Keratinocyte (primary cell): ENCODE measurements around the gene SCAF1. TPM values are rescaled to one million over a fixed set of nuclear protein-coding genes. Genes with fewer than 3 reads are reported as not detected.

Source experiments
- DNase-seq: peaks from one replicate; pipeline ENCODE4 v3.0.0-alpha.2; 2011; ENCODE audit warnings: low read depth, missing footprints, low spot score
- FAIRE-seq: peaks from 2 replicates; lab custom pipeline; 2011; peaks lifted over from hg19 to GRCh38; lab: Jason Lieb, UNC
- H2AFZ ChIP-seq: 2 replicates; pipeline ENCODE4 v1.6.0; 2012; ENCODE audit warnings: low read length, control low read depth, inconsistent platforms; ENCODE audit not compliant: control insufficient read depth
- H3K27ac ChIP-seq: 2 replicates; pipeline ENCODE4 v1.5.1; 2011; ENCODE audit warnings: low read length; ENCODE audit not compliant: control insufficient read depth, insufficient read depth
- H3K27me3 ChIP-seq: 3 replicates; pipeline ENCODE4 v1.6.0; 2011; ENCODE audit warnings: low read length; ENCODE audit not compliant: control insufficient read depth, insufficient read depth; ENCODE audit errors: extremely low read depth
- H3K36me3 ChIP-seq, 2 experiments: 2 replicates in 1 of 2; 3 replicates in 1 of 2; pipeline ENCODE4 v1.5.1; 2011; ENCODE audit warnings: low read length in 2 of 2, mild to moderate bottlenecking in 1 of 2; ENCODE audit not compliant: control insufficient read depth in 2 of 2, insufficient read depth in 2 of 2; ENCODE audit errors: extremely low read depth in 1 of 2
- H3K4me1 ChIP-seq: 3 replicates; pipeline ENCODE4 v1.5.1; 2011; ENCODE audit warnings: low read length; ENCODE audit not compliant: control insufficient read depth, insufficient read depth; ENCODE audit errors: extremely low read depth
- H3K4me2 ChIP-seq: 3 replicates; pipeline ENCODE4 v1.6.0; 2011; ENCODE audit warnings: low read depth, low read length; ENCODE audit not compliant: control insufficient read depth, insufficient read depth; ENCODE audit errors: extremely low read depth
- H3K4me3 ChIP-seq, 3 experiments: fragments of 200-600 bp in 1 of 3; sonication (generic) in 1 of 3; 2 replicates in 2 of 3; 3 replicates in 1 of 3; pipeline ENCODE4 v1.5.1; 2011 to 2016; ENCODE audit warnings: low read length in 3 of 3, mild to moderate bottlenecking in 3 of 3, control low read depth in 2 of 3, inconsistent platforms in 1 of 3, low read depth in 1 of 3, mixed read lengths in 1 of 3, mixed run types in 1 of 3, moderate library complexity in 1 of 3; ENCODE audit not compliant: control insufficient read depth in 2 of 3, insufficient read depth in 2 of 3; ENCODE audit errors: extremely low read depth in 1 of 3
- H3K79me2 ChIP-seq: 2 replicates; pipeline ENCODE4 v1.6.0; 2012; ENCODE audit warnings: low read length; ENCODE audit not compliant: control insufficient read depth, insufficient read depth
- H3K9ac ChIP-seq: 3 replicates; pipeline ENCODE4 v1.6.0; 2011; ENCODE audit warnings: low read length; ENCODE audit not compliant: control insufficient read depth, insufficient read depth; ENCODE audit errors: extremely low read depth
- H3K9me1 ChIP-seq: 3 replicates; pipeline ENCODE4 v1.6.0; 2011; ENCODE audit warnings: low read length; ENCODE audit not compliant: control insufficient read depth, insufficient read depth; ENCODE audit errors: extremely low read depth
- H3K9me3 ChIP-seq: 2 replicates; pipeline ENCODE4 v1.5.1; 2012; ENCODE audit warnings: low read depth, low read length; ENCODE audit not compliant: control insufficient read depth
- H4K20me1 ChIP-seq: 3 replicates; pipeline ENCODE4 v1.6.0; 2011; ENCODE audit warnings: low read length; ENCODE audit not compliant: control insufficient read depth, insufficient read depth; ENCODE audit errors: extremely low read depth
- CTCF ChIP-seq, 3 experiments: IDR thresholded peaks in 1 of 3; conservative IDR thresholded peaks in 1 of 3; optimal IDR thresholded peaks in 1 of 3; 2 replicates in 2 of 3; 3 replicates in 1 of 3; pipeline versions ENCODE3 to v1.5.1; 2011; ENCODE audit warnings: low read length in 3 of 3, mild to moderate bottlenecking in 3 of 3, moderate library complexity in 2 of 3, control low read depth in 1 of 3, inconsistent platforms in 1 of 3; ENCODE audit not compliant: insufficient read depth in 2 of 3; ENCODE audit errors: extremely low read depth in 1 of 3
- EZH2 ChIP-seq: IDR thresholded peaks from one replicate; pipeline ENCODE4 v1.6.1; 2012; ENCODE audit warnings: inconsistent platforms, mild to moderate bottlenecking, low read length, moderate library complexity
- dilution Hi-C: fragments of 300-500 bp; cut with MboI; formaldehyde crosslinking; loops from one replicate; pipeline ENCODE4 v1.7.0; 2020; ENCODE audit warnings: low sequenced_read_pairs; ENCODE audit not compliant: extremely low pct_ligation_motif_present
- polyA plus RNA-seq, 5 experiments: library from polyadenylated mRNA; depleted of rRNA in 3 of 5; stranded (reverse) in 3 of 5; stranded (forward) in 1 of 5; unstranded in 1 of 5; fragments of >200 nt; gene quantifications; 1 replicate in 1 of 5; 2 replicates in 3 of 5; 3 replicates in 1 of 5; pipeline versions ENCODE4 v1.2.1 to v1.2.3, GENCODE V29; 2011 to 2012; ENCODE audit warnings: missing spikeins in 2 of 5, low read depth in 1 of 5, low replicate concordance in 1 of 5

SCAF1 gene
- polyA plus RNA-seq, 1 donor (not counting 4 experiments of a cell fraction or from before 2014, with no cell fraction given), result 3.4 TPM

- Histone ChIP-seq H4K20me1 (peaks cover 13% of the 10 kb centered on the region), H2AFZ (no peak overlapping the region), H3K36me3 (peaks cover 44 to 45% of the 10 kb centered on the region in 2 experiments), H3K79me2 (peaks cover 20% of the 10 kb centered on the region), H3K27me3 (no peaks in the 10 kb centered on the region), H3K9me1 (no peaks in the 10 kb centered on the region), H3K27ac (no peak overlapping the region), H3K9ac (no peak overlapping the region), H3K9me3 (no peaks in the 10 kb centered on the region), H3K4me3 (no peak overlapping the region), H3K4me1 (peaks cover 12% of the 10 kb centered on the region), H3K4me2 (no peak overlapping the region)
- TF ChIP-seq CTCF (optimal IDR thresholded peaks at IDR 0.05 in 1 of 3, IDR thresholded peaks at IDR 0.05 in 1 of 3, conservative IDR thresholded peaks at IDR 0.05 in 1 of 3; ENCODE audit: extremely low read depth in 1 of 3, insufficient read depth in 2 of 3, low read length in 3 of 3), result no peak
- TF ChIP-seq EZH2, result no peak
- dilution Hi-C loops, result no loop called here
- FAIRE-seq (no peak), DNase-seq (no peak)
Observed at GRCh38 chr19:49660338-49660961, 18.4 kb downstream of the SCAF1 start.

GRCh38 chr19:49662011-49662410, 20.0 kb downstream of the SCAF1 start:
- Histone ChIP-seq H3K4me2 (no peak overlapping the region), H3K4me1 (peaks cover 12% of the 10 kb centered on the region), H3K79me2 (peaks cover 29% of the 10 kb centered on the region), H3K27ac (no peak overlapping the region), H3K36me3 (peaks cover 32% of the 10 kb centered on the region in 2 experiments), H2AFZ (no peak overlapping the region), H3K9me1 (no peaks in the 10 kb centered on the region), H3K27me3 (no peaks in the 10 kb centered on the region), H3K4me3 (no peak overlapping the region), H3K9me3 (no peaks in the 10 kb centered on the region), H3K9ac (no peak overlapping the region), H4K20me1 (peaks cover 11% of the 10 kb centered on the region)
- FAIRE-seq (no peak), DNase-seq (no peak)
- dilution Hi-C loops, result no loop called here
- no peak for TF ChIP-seq CTCF (optimal IDR thresholded peaks at IDR 0.05 in 1 of 3, IDR thresholded peaks at IDR 0.05 in 1 of 3, conservative IDR thresholded peaks at IDR 0.05 in 1 of 3; ENCODE audit: extremely low read depth in 1 of 3, insufficient read depth in 2 of 3, low read length in 3 of 3)
- TF ChIP-seq EZH2, result no peak
